Activated CD4-positive, alpha-beta T cell treated with anti-CD3 and anti-CD28 coated beads, Interleukin-2, amount 50 U/mL, for 48 hours (primary cell): Measurements from ENCODE around the gene GINS2.

Experiments used
- DNase-seq, 2 experiments: peaks; one replicate each; pipeline ENCODE4 v3.0.0-alpha.2; 2020

GINS2 gene

DNA sequence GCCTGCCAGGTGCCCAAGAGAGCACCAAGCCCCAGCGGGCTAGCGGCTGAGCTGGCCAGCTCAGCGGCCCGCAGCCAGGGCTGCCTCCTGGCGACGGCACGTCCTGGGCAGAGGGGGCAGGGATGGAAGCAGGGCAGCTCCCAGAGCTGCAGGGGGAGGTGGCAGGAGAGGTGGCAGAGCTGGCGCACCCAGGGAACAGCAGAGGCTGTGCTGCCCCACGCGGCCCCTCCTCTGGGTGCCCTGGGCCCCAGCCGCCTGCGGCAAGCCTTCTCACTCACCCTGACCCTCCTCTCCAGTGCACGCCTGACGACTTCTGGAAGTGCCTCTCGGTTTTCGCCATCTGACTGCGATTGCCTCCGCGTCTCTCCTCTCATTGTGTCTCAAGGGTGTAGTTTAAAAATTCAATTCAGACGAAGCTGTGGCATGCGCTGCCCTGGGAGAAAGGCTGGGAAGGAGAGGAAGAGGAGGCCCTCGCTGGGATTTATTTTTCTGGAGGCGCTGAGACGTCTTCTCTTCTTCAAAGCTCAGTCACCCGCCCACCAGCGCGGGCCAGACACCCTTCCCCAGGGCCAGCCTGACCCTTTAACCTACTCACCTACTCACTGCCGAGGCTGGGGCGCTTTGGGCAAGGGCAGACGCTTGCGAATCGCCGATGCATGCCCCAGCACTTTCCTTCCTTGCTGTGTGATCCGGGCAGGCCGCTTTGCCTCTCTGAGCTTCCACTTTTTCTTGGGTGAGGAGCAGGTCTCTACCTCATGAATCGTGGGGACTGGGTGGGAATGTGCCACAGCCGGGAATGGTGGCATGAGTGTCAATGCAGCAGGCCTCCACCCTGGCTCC lies 50.7 kb downstream of the GINS2 start:
- no peak for DNase-seq

DNA sequence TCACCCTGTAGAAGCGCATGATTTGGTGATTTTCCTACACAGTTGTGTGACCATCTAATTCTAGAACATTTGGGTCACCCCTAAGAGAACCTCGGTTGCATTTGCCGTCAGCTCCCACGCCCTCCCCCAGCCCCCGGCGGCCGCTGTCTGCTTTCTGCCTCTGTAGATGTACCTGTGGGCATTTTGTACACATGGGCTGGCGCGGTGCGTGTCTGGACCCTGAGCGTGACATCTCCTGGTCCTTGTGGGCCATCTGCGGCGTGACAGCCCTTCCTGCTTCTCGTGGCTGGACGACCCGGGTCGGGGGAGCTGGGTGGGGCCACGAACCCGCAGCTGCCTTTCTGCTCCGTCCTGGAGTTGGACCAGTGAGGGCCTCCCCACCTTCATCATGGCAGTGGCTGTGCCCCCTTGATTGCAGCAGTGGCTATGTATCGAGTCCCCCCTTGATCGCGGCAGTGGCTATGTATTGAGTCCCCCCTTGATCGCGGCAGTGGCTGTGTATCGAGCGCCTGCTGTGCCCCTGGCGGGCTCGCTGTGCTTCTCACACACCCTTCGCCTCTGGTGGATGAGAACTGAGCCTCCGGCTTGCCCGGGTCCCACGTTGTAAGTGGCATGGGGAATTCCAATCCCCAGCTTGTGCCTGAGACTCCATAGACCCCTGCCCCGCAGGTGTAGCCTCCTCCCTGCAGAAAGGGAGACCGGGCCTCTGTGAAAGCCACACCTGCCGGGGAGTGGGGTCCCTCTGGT lies 51.5 kb downstream of the GINS2 start:
- DNase-seq, result no peak

DNA sequence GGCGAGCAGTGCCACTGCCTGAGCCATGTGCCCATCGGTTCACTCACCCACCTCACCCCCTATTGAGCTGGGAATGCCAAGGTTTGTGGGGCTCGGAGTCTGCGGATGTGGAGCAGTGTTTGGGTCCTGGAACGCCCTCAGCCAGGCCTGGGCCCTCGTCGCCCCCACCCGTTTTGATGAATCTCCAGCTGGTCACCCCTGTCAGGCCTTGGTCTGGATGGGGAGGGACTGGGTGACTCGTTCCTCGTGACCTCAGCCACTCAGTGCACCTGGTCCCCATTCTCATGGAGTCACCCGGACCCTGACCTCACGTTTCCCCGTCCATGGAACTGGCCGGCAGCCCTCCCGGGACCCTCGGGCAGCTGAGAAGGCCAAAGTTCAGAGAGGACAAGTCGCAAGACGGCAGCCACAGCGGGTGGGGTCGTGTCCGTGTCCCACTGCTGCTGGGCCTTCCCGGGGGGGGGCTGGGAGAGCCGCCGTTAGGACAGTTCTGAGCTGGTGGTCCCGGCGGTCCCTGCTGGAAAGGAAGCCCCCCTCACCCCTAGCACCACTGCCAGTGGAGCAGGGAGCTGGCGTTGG lies 52.4 kb downstream of the GINS2 start:
- no peak for DNase-seq

DNA sequence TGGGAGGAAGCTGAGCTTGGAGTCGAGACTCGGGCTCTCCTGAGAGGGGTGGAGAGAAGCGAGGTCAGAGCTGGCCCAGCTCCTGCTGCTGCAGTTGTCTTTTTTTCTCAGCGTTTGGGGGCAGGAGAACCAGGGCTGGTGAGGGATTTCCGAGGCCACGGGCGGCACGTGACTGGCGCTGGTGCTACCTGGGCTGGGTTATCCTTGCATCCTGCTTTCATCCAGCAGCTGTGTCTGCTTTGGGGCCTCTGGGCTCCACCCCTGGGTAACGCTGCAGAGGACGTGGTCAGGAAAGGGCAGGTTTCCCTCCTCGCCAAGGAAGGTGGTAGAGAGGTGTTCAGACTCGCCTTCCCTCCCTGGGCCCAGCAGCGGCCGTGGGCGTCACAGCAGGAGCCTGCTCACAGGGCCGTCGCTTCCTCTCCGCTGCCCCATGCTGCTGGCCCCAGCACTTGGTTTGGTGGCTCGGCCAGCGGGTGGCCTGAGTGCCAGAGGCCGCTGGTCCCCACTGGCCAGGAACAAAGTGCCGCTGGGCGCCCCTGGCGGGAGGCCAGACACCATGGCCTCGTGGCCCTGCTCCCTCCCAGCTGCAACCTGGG lies 53.1 kb downstream of the GINS2 start:
- no peak for DNase-seq

DNA sequence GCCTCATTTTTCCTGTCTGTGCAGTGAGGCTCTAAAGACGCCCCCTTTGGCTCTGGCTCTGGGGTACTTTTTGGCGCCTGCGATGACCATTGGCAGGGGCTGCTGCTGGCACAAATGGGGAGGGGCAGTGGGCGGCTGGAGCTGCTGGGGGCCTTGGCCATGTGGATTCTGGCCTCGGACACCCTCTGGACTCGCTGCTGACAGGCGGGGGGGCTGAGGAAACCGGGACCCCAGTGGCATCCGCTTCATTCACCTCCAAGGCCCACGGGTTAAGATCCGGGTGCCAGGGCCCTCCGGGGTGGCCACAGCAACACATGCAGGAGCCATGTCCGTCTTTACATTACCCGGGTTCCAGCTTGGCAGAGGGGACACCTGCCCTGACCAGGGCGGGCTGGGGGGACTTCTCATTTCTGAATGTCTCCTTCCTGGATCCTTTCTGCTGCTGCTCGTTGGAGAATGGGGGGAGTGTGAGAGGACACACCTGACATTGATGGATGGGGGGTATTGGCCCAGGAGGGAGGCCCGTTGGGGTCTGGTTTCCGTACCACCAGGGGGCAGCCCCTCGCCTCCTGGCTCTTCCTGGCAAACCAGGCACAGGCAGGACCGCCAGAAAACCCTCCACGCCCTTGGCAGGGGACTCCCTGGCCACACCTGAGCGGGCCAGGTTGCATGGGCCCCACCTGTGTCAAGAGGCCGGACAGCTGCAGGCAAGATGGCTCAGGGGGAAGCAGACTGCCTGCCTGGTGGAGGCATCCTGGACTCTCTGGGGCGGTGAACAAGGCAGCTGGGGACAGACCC lies 53.8 kb downstream of the GINS2 start:
- no peak for DNase-seq

DNA sequence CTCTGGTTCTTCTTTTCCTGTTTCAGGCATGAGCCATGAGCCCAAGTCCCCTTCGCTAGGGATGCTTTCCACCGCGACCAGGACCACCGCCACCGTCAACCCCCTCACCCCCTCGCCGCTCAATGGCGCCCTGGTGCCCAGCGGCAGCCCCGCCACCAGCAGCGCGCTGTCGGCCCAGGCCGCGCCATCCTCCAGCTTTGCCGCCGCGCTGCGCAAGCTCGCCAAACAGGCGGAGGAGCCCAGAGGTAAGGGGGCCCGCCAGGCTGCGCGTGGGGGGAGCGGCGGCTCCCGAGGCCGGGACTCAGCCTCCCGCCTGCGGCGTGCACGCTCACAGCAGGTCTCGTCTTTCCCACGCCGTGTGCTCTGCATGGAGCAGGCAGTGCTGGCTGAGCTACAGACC lies 54.9 kb downstream of the GINS2 start:
- no peak for DNase-seq

DNA sequence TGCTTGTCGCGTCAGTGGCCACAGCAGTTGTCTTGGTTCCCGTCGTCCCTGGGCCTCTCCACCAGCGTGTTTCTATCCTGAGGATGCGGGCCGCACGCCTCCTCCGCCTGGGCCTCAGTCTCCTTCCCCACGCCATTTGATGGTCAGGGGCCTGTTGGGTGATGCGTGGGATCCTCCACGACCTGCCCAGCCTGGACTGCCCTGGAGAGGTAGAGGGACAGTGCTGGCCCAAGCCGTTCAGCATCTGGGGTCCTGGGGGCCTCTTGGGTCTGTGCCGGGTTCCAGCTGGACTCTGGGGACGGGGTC lies 55.4 kb downstream of the GINS2 start:
- no peak for DNase-seq

DNA sequence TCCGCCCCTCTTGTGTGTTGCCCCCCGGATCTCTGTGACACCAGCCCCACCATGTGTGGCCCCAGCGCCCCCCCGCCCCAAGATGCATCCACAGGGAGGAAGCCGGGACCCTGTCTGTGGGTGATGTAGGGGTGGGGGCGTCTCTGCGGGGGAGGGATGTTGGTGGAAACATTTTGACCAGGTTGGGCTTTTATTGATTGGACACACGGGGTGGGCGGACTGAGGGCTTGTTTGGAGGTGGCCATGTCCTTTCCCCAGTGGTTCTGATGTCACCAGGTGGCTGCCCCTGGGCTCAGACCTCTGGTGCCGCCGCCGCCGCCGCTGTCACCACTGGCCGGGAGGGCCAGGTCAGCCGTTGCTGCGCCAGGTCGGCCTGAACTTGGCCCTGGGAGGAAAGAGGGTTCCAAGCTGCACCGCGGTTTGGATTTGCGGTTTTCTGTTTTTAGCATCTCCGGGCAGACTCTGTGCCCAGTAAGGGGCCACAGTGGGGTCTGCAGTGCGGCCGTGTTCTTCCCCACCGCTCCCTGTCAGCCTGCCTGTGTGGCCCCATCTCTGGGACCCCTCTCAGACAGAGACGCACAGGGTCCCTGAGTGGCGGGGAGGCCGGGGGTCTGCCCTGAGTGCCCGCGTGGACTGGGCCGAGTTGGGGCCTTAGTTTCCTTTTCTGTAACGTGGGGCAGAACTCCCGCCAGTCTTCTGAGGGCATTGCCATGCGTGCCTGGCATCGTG lies 55.9 kb downstream of the GINS2 start:
- no peak for DNase-seq

DNA sequence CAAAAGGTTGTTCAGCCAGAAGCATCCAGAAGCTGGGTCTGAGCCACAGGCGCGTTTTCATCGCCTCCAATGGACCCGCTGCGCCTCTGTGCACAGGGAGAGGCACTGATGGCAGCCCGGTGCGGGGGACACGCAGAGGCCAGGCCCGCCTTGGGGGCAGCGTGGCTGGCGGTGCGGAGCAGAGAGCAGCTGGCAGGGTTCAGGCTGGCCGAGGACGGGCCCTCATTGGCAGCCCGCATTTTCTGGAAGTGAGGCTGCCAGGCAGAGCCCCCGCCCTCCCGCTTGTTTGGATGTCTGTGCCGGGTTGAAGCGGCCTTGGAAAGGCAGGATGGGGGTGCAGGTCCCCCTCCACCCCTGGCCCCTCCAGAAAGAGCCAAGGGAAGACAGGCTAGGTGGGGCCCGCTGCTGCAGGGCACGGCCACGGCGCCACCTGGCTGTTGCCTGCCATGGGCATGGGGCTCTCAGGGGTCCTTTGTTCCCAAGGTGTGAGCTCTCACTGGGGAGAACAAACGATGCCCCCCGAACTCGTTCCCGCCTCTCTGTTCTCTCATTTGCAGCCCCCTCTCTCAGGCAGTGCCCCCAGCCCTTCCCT lies 56.9 kb downstream of the GINS2 start:
- DNase-seq, result no peak

DNA sequence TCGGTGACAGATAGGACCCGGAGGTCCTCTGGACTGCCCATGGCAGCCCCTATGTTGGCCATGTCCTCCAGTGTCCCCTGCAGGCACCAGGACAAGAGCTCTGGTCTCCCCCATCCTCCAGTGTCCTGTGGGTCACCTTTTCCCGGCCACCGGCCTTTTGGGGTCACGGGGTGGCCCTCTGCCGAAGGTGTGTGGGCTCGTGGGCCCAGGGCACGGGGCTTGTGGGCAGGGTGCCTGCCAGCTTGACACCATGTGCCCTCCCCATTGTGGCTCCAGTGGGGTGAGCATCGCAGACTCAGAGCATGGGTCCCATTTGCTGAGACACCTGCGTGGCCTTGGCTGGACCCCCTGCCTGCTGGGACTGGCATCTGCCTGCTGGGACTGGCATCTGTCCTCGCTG lies 57.5 kb downstream of the GINS2 start:
- DNase-seq, result no peak

DNA sequence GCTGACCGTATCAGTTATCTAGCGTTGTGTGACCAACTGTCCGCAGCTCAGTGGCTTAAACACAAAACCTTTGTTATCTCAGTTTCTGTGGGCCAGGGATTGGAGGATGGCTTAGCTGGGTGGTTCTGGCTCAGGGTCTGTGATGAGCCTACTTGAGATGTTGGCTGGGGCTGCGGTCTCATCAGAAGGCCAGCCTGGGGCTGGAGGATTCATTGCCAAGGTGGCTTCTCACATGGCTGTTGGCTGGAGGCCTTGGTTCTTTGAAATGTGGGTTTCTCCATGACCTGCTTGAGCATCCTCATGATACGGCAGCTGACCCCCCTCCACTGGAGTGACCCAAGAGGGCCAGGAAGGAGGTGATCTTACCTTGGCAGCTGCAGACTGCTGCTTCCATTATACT lies 58.9 kb downstream of the GINS2 start:
- DNase-seq, result no peak

DNA sequence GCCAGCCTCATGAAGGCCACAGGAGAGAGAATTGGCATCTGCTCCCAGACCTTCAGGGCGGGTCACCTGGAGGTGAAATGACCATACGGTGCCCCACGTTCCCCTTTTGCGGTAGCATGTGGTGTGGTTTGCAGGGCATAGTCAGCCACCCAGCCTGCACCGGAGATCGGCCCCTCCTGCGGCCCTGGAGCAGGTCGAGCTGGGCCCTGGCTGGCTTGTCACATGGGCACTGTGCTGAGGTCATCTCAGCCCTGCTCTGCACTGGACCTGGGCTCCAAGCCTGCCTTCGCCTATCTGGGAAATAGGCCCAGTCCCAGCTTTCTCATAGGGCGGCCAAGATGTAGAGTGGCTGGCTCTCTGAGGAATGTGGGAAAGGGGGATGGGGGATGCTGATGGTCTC lies 59.4 kb downstream of the GINS2 start:
- DNase-seq, result no peak

DNA sequence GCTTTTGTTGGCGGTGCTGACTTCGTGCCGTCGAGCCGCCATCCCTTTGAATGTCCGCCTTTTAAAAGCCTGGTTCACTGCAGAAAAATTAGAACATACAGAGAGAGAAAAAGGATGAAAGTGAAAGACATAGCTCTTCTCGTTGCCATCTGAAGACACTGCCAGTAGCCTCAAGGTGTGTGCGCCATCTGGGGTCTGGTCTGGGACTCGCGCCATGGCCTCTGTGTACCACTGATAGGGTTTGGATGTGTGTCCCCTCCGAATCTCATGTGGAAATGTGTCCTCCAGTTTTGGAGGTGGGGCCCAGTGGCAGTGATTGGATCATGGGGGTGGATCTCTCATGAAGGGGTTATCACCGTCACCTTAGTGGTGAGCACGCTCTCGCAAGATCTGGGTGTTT lies 60.1 kb downstream of the GINS2 start:
- DNase-seq, result no peak

DNA sequence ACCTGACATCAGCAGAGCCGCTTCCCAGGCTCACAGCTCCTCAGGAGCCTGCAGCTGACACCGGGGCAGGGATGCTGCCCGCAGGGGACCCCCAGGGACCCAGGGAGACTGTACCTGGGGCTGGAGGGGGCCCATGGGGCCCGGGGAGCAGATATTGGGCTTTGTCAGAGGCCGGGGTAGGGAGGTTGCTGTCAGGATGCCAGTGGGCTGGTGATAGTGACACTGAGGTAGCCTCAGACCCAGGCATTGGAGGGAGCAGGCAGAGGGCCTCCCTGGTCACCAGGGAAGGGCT lies 60.5 kb downstream of the GINS2 start:
- no peak for DNase-seq

DNA sequence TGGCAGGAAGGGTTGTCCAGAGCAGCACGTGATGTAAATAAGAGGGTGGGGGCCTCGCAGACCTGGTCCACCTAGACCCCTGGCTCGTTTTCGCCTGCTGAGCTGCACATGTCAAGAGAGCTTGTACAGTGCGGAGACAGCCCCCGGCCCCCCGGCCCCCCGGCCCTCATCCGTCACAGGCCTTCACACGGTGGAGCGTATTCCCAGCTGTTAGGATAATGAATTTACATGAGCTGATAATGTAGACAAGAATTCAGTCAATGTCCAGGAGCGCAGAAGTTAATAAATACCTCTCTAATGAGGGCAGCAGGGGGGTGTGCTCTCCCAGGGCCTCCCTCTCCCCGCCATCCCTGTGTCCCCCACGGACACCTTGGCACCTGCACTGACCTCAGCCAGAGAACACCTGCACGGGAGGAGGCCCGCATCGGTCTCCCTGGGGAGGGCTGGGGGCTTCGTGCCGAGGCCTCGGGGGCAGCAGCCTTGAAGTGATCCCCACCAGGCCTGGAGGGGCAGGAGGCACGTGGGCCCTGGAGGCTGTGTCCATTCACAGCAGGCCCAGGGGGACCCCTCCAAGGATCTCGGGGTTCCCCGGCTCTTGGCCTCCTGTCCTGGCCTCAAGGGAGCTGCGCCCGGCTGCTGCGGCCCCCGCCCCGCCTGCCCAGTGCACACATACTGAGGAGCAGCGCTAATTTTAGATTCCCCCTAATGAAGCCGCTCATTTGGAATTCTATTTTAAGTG lies 61.1 kb downstream of the GINS2 start:
- DNase-seq, result no peak

DNA sequence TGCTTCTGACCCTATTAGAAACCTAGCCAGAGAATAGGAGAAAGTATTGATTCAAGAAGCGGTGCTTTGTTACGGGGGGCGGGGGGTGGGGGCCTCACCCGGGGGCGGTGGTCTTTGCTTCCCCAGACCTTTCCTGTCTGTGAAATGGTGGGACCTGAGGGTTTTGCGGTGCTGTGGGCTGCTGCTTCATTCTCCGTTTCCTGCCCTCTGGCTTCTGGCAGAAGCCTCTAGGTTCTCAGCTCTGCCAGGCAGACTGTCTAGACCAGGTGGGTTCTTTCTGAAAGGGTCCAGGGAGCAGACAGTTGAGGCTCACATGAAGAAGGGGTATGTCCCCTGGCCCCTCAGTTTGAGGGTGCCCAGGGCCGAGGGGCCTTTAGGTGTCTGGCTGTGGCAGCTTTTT lies 61.7 kb downstream of the GINS2 start:
- no peak for DNase-seq
